GM19397 (cell line): ENCODE measurements around the gene HPGDS.

Source experiments
- ATAC-seq: cut with Tn5 transposase; IDR thresholded peaks from one replicate; pipeline ENCODE4 v1.9.1; 2021; ENCODE audit warnings: mild to moderate bottlenecking, moderate library complexity; ENCODE audit not compliant: unreplicated experiment

The HPGDS gene

DNA sequence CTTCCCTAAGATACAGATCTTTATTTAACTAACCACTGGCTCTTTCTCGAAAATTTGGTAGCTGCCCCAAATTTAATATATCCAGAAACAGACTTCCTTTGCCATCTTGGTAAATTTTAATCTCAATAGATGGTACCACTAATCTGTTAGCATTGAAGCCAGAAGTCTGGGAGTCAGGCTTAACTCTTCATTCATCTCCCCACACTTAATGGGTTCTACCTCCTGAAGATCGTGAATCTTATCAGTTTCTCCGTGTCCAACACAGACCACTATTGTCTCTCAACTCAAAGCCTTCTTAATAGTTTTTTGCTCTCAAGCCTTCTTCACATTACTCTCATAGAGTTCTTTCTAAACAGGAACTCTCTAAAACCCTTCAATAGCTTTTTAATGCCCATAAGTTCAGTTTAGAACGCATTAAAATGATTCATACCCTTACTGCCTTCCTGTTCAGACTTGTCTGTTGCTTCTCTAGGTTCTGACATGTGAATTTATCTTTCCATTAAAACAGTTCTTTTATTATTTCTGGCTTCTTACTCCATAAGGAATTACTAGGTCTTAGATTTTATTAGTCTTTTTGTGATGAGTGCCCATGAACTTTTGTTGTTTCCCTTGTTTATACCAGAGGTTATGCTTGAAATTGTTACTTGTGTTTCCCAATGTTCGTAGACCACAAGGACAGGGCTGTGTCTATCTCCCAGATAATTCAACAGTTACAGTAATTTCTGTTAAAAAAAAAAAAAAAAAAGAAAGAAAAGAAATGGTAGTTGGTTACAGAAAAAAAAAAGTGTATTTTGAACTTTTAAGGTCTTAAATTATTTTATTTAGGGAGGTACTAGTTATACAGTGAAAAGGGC, 80.2 kb downstream of the HPGDS start:
- ATAC-seq = no peak

DNA sequence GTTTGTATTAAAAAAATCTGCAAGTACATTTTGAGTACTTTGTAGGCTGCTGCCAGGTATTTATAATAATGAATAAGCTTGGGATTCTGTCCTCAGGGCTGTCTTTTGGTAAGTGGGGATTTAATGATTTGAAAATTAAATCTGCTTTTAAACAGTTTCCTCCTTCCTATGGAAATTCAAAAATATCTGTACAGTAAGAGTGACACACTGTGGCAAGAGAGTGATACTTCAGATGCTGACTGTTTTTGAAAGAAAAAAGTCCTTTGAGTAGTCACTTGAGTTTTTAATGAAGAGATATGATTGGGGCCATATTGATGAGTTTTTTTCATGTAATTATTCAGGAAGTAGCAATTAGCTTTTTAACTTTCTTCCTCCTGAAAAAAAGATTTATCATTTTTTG, 85.8 kb downstream of the HPGDS start:
- no peak for ATAC-seq

DNA sequence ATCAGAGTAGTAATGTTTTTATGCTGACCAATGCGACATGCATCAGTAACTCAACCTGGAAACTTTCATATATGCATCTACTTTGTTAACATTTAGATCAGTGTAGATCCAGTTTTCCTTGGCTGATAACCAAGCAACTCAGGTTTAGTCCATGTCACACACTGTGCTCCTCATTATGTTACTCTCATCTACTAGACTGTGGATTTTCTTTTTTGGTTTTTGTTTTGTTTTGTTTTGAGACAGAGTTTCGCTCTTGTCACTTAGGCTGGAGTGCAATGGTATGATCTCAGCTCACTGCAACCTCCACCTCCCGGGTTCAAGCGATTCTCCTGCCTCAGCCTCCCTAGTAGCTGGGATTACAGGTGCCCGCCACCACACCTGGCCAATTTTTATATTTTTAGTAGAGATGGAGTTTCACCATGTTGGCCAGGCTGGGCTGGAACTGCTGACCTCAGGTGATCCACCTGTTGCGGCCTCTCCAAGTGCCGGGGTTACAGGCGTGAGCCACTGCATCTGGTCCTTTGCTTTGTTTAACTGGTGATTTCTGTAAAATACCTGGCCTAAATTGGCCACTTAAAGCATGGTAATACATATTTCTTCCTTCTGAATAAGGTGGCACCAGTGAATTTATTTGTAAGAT, 86.4 kb downstream of the HPGDS start:
- ATAC-seq = no peak

DNA sequence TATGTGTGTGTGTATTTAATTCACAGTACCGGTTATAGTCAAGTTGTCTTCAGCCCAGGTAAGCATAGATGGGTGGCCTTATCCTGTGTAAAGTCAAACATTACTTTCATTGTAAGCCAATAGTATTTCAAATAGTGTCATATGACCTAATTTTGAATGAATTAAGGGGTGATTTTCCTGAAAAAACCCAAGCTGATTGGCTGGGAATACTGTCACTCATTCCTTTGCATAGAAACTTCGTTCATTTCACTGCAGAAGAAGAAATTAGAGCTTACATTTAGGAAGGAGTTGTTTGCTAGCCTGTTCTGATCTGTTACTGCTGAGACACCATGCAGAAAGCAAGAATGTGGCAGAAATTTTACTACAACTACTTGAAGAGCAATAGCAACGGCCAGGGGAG, 89.6 kb downstream of the HPGDS start:
- ATAC-seq = no peak

DNA sequence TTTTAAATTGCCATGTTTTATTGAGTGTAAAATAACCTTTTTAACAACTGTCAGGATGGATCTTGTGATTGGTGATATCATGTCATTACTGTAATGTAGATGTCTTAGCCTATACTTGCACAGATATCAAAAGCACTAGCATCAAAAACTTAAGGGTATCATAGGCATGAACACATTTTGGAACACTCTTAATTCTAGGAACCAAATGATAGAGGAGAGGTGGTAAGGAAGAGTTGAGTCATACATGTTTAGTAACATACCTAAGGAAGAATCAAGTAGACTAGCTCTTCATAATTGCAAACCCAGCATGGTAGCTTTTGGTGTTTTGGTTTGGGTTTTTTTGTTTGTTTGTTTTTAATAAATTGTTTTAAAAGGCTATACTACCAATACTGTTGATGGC, 91.5 kb downstream of the HPGDS start:
- no peak for ATAC-seq
